Renal pelvis (tissue), 12 donors: ENCODE measurements around the gene SLC2A1. TPM values are rescaled to one million over a fixed set of nuclear protein-coding genes. Genes with fewer than 3 reads are reported as not detected.
A peak's percentile ranks its signal among the peaks of the same experiment; 100 is the strongest.

Source experiments
- DNase-seq: peaks from one replicate; pipeline ENCODE4 v3.0.0-alpha.2; 2013
- long read RNA-seq, 16 experiments: transcript quantifications; one replicate each; lab custom pipeline, GENCODE V29; 2026
- polyA plus RNA-seq, 3 donors: library from polyadenylated mRNA; unstranded; fragments of 120-200 nt; gene quantifications; one replicate each; pipeline ENCODE4 v1.2.1, GENCODE V29; 2013; ENCODE audit not compliant: insufficient read length in 3 of 3

The SLC2A1 gene
- 10 to 100 TPM; 44.5 to 48.1 (median 45.5) TPM for polyA plus RNA-seq
- long read RNA-seq, donor 1, transcript SLC2A1-203 (10 exons, 3,670 nt) = major isoform, 9 of 9 reads
- long read RNA-seq, donor 1, partial matches to known transcripts = 0 of 9 reads
- long read RNA-seq, donor 1, other reads (novel, unspliced or antisense) = 0 of 9 reads
- long read RNA-seq, donor 2, transcript SLC2A1-203 (10 exons, 3,670 nt) = major isoform, 9 of 11 reads
- long read RNA-seq, donor 2, partial matches to known transcripts = 0 of 11 reads
- long read RNA-seq, donor 2, other reads (novel, unspliced or antisense) = 0 of 11 reads
- long read RNA-seq, donor 3, transcript SLC2A1-203 (10 exons, 3,670 nt) = major isoform, 6 of 8 reads
- long read RNA-seq, donor 3, partial matches to known transcripts = 0 of 8 reads
- long read RNA-seq, donor 3, other reads (novel, unspliced or antisense) = 0 of 8 reads
- long read RNA-seq, donor 4, transcript SLC2A1-203 (10 exons, 3,670 nt) = major isoform, 8 of 8 reads
- long read RNA-seq, donor 4, partial matches to known transcripts = 0 of 8 reads
- long read RNA-seq, donor 4, other reads (novel, unspliced or antisense) = 0 of 8 reads
- long read RNA-seq, donor 5, transcript SLC2A1-203 (10 exons, 3,670 nt) = major isoform, 5 of 12 reads
- long read RNA-seq, donor 5, partial matches to known transcripts = 6 of 12 reads
- long read RNA-seq, donor 5, other reads (novel, unspliced or antisense) = 0 of 12 reads
- long read RNA-seq, donor 6, transcript SLC2A1-203 (10 exons, 3,670 nt) = major isoform, 6 of 7 reads
- long read RNA-seq, donor 6, partial matches to known transcripts = 0 of 7 reads
- long read RNA-seq, donor 6, other reads (novel, unspliced or antisense) = 0 of 7 reads
- long read RNA-seq, donor 7, transcript SLC2A1-203 (10 exons, 3,670 nt) = major isoform, 13 of 18 reads
- long read RNA-seq, donor 7, partial matches to known transcripts = 5 of 18 reads
- long read RNA-seq, donor 7, other reads (novel, unspliced or antisense) = 0 of 18 reads
- long read RNA-seq, donor 8, transcript SLC2A1-203 (10 exons, 3,670 nt) = major isoform, 6 of 7 reads
- long read RNA-seq, donor 8, partial matches to known transcripts = 0 of 7 reads
- long read RNA-seq, donor 8, other reads (novel, unspliced or antisense) = 0 of 7 reads
- long read RNA-seq, donor 9, transcript SLC2A1-203 (10 exons, 3,670 nt) = major isoform, 11 of 18 reads
- long read RNA-seq, donor 9, partial matches to known transcripts = 5 of 18 reads
- long read RNA-seq, donor 9, other reads (novel, unspliced or antisense) = 0 of 18 reads
- long read RNA-seq, donor 10, partial matches to known transcripts = 0 of 4 reads
- long read RNA-seq, donor 10, other reads (novel, unspliced or antisense) = 0 of 4 reads
- long read RNA-seq, donor 11, transcript SLC2A1-203 (10 exons, 3,670 nt) = major isoform, 9 of 15 reads
- long read RNA-seq, donor 11, partial matches to known transcripts = 6 of 15 reads
- long read RNA-seq, donor 11, other reads (novel, unspliced or antisense) = 0 of 15 reads
- long read RNA-seq, donor 12, transcript SLC2A1-203 (10 exons, 3,670 nt) = major isoform, 7 of 7 reads
- long read RNA-seq, donor 12, partial matches to known transcripts = 0 of 7 reads
- long read RNA-seq, donor 12, other reads (novel, unspliced or antisense) = 0 of 7 reads
- long read RNA-seq, donor 13, partial matches to known transcripts = 0 of 4 reads
- long read RNA-seq, donor 13, other reads (novel, unspliced or antisense) = 0 of 4 reads
- long read RNA-seq, donor 14 = 0 reads
- long read RNA-seq, donor 15, transcript SLC2A1-203 (10 exons, 3,670 nt) = major isoform, 10 of 11 reads
- long read RNA-seq, donor 15, partial matches to known transcripts = 0 of 11 reads
- long read RNA-seq, donor 15, other reads (novel, unspliced or antisense) = 0 of 11 reads
- long read RNA-seq, donor 16, partial matches to known transcripts = 0 of 4 reads
- long read RNA-seq, donor 16, other reads (novel, unspliced or antisense) = 0 of 4 reads

- peak; percentile 89 for DNase-seq
These were observed at the start of gene SLC2A1 for GRCh38 chr1:42958488-42959319. Gene SLC2A1, minus strand, starts transcription at chr1:42958868. Its CDS starts 217 bp downstream, at chr1:42958651.

GRCh38 chr1:43007377-43008114, 48.9 kb upstream of the SLC2A1 start:
- DNase-seq = peak; percentile 47

GRCh38 chr1:43005460-43006361, 47.0 kb upstream of the SLC2A1 start:
- DNase-seq = no peak

- DNase-seq = no peak
These were observed 46.2 kb upstream of the SLC2A1 start for GRCh38 chr1:43004587-43005459.

- no peak for DNase-seq
These were observed 44.1 kb upstream of the SLC2A1 start for GRCh38 chr1:43002766-43003165.

- DNase-seq = no peak
These were observed 43.4 kb upstream of the SLC2A1 start for GRCh38 chr1:43002116-43002515.

GRCh38 chr1:43001434-43001833, 42.8 kb upstream of the SLC2A1 start:
- DNase-seq = no peak

GRCh38 chr1:43000271-43000670, 41.6 kb upstream of the SLC2A1 start:
- DNase-seq = no peak

GRCh38 chr1:42999308-42999707, 40.6 kb upstream of the SLC2A1 start:
- DNase-seq = no peak

GRCh38 chr1:42998386-42998785, 39.7 kb upstream of the SLC2A1 start:
- DNase-seq = no peak

- no peak for DNase-seq
These were observed 37.8 kb upstream of the SLC2A1 start for GRCh38 chr1:42996384-42996970.

- DNase-seq = no peak
These were observed 35.0 kb upstream of the SLC2A1 start for GRCh38 chr1:42993502-42994136.

GRCh38 chr1:42992054-42992571, 33.4 kb upstream of the SLC2A1 start:
- no peak for DNase-seq

GRCh38 chr1:42990757-42991346, 32.2 kb upstream of the SLC2A1 start:
- DNase-seq = no peak

- DNase-seq = no peak
These were observed 25.0 kb upstream of the SLC2A1 start for GRCh38 chr1:42983693-42984092.
